HS-5 (cell line): ENCODE measurements around the gene ATG7.

ENCODE experiments used
- DNase-seq: peaks from one replicate; pipeline ENCODE4 v3.0.0-alpha.2; 2012; ENCODE audit warnings: low read depth

ATG7 gene

GRCh38 chr3:11536936-11537612, 264.9 kb downstream of the ATG7 start:
- no peak for DNase-seq

DNA sequence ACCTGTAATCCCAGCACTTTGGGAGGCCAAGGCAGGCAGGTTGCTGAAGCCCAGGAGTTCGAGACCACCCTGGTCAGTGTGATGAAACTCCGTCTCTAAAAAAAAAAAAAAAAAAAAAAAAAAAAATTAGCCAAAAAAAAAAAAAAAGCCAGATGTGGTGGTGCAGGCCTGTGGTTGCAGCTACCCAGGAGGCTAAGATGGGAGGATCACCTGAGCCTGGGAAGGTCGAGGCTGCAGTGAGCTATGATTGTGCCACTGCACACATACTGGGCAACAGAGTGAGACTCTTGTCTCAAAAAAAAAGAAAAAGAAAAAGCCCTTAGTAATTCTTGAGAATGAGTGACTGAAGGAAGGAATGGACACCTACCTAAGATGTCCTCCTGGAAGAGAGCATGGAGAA, 266.4 kb downstream of the ATG7 start:
- no peak for DNase-seq

GRCh38 chr3:11539218-11539617, 267.0 kb downstream of the ATG7 start:
- no peak for DNase-seq

DNA sequence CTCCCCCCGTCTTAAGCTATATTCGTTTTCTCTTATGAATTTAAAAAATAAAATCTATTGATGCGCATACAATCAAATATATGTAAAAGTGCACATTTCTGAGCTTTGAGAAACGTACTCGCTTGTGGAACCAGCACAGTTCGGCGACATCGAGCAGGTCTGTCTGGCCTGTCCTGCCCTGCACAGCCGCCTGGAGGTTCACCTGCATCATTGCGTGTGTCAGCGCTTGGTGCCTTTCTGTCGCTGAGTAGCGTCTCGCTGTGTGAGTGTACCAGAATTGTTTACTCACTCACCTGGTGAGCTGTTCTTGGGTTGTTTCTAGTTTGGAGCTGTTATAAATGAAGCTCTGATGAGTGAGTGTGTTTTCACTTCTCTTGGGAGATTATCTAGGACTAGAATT, 267.5 kb downstream of the ATG7 start:
- no peak for DNase-seq

GRCh38 chr3:11541321-11542303, 269.4 kb downstream of the ATG7 start:
- no peak for DNase-seq

- DNase-seq: no peak
Measured at GRCh38 chr3:11542551-11542950, 270.4 kb downstream of the ATG7 start.

DNA sequence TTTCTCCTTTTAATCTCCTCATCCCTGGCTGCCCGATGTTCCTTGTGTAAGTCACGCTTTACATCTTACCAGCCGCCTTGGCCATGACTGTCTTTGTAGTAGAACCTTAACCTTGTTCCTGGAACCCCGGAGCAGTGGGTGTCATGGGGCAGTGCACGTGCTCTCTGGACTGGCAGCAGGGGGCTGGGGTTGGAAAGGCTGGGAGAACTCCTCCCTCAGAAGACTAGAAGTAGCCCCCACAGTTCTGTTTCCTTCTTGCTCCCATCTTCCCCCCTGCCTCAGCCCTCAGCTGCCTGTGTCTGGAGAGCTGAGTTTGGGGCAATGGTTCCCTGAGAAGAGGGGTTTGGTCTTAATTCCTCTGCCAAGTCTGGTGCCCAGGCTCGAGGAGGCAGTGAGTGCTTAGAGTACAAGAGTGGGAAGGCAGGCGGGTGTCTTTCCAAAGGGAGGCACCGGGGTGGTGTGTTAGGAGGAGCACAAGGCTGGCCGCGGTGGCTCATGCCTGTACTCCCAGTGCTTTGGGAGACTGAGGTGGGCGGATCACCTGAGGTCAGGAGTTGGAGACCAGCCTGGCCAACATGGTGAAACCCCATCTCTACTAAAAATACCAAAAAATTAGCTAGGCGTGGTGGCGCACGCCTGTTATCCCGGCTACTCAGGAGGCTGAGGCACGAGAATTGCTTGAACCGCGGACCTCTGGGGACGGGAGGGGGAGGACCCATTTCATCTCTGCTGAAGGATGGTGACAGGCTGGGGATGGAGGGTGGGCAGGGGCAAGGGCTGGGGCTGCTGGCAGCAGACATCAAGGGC, 271.1 kb downstream of the ATG7 start:
- no peak for DNase-seq

DNA sequence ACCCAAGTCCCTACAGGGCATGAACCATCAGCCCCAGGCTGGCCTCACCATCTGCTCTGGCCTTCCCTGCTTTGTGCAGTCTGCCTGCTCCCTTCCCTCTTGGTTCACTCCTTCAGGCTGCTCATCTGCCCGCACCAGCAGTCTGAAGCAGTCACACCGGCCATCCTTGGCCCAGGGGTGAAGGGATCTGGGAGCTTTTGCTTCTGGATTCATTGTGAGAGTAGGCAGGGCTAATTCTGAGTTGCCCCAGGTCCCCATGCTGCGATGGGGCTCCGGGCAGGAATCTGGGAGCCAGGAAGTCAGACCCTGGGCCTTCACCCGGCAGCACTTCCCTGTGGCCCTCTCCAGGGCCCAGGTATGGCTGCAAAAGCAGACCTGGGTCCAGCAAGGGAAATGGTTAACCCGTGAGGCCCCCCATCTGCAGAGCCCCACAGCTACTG, 271.8 kb downstream of the ATG7 start:
- DNase-seq: no peak

GRCh38 chr3:11544412-11545181, 272.4 kb downstream of the ATG7 start:
- DNase-seq: no peak

- no peak for DNase-seq
Measured at GRCh38 chr3:11545186-11545851, 273.1 kb downstream of the ATG7 start.

DNA sequence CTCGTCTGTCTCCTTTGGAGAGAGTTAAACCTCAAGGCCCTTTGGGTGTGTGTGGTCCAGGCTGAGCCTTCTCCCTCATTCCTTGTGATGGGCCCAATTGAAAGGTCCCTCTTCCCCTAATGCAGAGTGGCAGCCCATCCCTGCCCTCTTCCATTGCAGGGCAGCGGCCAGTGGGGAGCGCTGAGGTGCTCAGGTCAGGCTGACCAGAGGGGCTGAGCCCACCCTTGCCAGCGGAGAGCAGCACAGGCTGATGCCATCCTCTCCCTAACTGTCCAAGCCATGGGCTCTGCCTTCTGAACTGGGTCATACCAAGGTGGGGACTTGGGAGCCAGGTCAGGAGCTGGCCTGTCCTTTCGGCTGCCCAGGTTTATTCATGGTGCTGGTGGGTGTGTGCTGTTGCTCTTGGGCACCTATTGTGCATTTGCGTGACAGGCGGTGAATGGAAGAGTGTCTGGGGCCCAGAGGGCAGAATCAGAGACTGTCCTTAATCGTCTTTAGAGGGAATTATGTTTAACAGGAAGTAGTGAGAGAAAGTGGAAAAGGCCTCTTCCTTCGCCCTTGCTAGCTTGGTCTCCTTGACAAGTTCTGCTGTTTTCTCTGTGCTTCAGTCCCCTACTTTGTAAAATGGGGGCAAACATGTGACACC, 274.6 kb downstream of the ATG7 start:
- no peak for DNase-seq

DNA sequence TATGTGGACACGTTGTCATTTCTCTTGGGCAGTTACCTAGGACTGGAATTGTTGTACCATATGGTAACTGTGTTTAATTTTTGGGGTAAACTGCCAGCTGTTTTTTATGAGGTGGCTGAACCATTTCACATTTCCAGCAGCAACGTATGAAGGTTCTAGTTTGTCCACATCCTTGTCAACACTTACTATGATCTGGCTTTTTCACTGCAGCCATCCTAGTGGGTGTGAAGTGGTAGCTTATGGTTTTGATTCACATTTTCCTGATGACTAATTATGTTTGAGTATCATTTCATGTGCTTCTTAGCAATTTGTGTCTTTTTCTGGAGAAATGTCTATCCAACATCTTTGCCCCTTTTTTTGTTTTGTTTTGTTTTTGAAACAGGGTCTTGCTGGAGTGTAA, 275.3 kb downstream of the ATG7 start:
- DNase-seq: no peak

GRCh38 chr3:11548721-11549131, 276.5 kb downstream of the ATG7 start:
- DNase-seq: no peak

GRCh38 chr3:11549580-11550140, 277.5 kb downstream of the ATG7 start:
- no peak for DNase-seq

DNA sequence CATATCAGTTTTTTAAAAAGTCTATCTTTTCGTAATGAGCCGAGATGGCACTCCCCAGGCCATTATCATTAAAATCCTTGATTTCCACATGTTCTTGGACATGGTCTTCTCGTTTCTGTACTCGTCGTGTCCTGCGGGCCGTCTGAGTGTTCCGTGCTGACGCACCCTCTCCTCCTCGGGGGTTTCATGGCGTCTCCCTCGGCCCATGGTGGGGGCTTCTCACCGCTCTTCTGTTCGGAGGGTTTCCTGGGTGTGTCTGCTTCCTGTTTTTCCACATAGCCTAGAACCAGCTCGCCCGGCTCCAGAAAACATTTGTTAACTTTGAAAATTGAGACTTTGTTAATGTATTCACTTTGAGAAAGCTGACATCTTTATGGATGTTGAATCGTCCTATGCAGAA, 278.8 kb downstream of the ATG7 start:
- DNase-seq: no peak

DNA sequence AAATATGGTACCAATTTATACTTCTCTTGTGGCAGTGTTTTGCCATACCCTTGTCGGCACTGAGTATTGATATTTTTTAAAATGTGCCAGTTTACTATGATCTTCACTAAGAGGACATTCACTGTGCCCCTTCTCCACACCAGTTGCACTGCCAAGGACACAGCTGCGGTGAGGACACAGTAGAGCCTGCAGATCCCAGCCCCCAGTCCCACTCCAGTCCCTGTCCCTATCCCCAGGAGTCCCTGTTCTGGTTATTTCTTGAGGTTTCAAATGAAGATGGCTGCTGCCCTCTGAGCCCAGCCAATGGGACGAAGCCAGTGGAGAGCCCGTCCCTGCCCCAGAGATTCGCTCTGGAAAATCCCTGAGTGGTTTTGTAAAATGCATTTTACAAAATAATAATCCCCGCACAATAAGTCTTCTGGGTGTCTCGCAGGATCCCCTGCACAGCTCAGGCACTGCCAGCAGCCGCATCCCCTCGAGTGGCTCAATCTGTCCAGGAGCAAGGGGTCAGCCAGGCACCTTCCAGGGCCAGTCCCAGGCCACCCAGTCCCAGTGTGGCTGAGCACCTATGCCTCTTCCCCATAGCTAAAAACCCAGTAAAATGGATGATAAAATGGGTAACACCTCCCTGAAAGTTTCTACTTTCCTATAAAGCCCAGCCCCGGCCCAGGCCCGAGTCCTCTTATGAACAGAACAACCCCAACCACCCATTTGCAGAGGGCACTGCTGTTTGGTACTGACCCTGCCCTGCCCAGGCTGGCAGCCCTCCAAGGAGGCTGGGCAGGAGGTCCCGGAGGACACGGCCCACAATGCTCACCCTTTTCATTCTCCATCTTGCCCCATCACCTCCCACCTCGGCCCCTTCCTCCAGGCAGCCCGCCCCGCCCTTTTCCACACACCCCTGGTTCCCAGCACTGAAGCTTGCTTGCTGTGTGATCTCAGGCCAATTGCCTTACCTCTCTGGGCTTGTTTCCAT, 280.4 kb downstream of the ATG7 start:
- no peak for DNase-seq

GRCh38 chr3:11553436-11554235, 281.4 kb downstream of the ATG7 start:
- DNase-seq: no peak

GRCh38 chr3:11554236-11554610, 282.0 kb downstream of the ATG7 start:
- DNase-seq: no peak
